HG03039 (cell line): Measurements from ENCODE around the gene TMUB1.

Experiments used
- ATAC-seq: cut with Tn5 transposase; IDR thresholded peaks from one replicate; pipeline ENCODE4 v1.9.1; 2021; ENCODE audit warnings: mild to moderate bottlenecking, moderate library complexity; ENCODE audit not compliant: unreplicated experiment

TMUB1 gene

GRCh38 chr7:151086802-151087244 is 3.5 kb upstream of the TMUB1 start:
- ATAC-seq = no peak

GRCh38 chr7:151085691-151086620 is 2.7 kb upstream of the TMUB1 start, which contains the start of gene AGAP3:
AGAP3 (plus strand) TSS chr7:151086475; CDS start chr7:151086742, 267 bp downstream.
- ATAC-seq = peak; percentile 36

GRCh38 chr7:151085329-151085690 is 2.0 kb upstream of the TMUB1 start:
- no peak for ATAC-seq

- no peak for ATAC-seq
Observed at GRCh38 chr7:151083824-151084160, 499 bp upstream of the TMUB1 start.

- ATAC-seq = no peak
Observed at GRCh38 chr7:151082141-151083070, 887 bp downstream of the TMUB1 start.

GRCh38 chr7:151081170-151082101 is 1.9 kb downstream of the TMUB1 start:
- ATAC-seq = no peak

- ATAC-seq = peak; percentile 75
Observed at GRCh38 chr7:151080522-151081169, 2.6 kb downstream of the TMUB1 start, which contains the start of gene FASTK. FASTK (minus strand) TSS chr7:151080809; CDS start chr7:151080766, 43 bp downstream.

GRCh38 chr7:151080067-151080521 is 3.2 kb downstream of the TMUB1 start:
- ATAC-seq = no peak

- no peak for ATAC-seq
Observed at GRCh38 chr7:151079199-151079910, 3.9 kb downstream of the TMUB1 start.

- ATAC-seq = no peak
Observed at GRCh38 chr7:151078233-151079040, 4.9 kb downstream of the TMUB1 start.

GRCh38 chr7:151077705-151078232 is 5.5 kb downstream of the TMUB1 start:
- no peak for ATAC-seq

GRCh38 chr7:151076863-151077704 is 6.2 kb downstream of the TMUB1 start:
- ATAC-seq = no peak

GRCh38 chr7:151075978-151076426 is 7.3 kb downstream of the TMUB1 start:
- ATAC-seq = no peak

GRCh38 chr7:151075662-151075971 is 7.7 kb downstream of the TMUB1 start:
- no peak for ATAC-seq

- no peak for ATAC-seq
Observed at GRCh38 chr7:151074817-151075661, 8.3 kb downstream of the TMUB1 start.

- no peak for ATAC-seq
Observed at GRCh38 chr7:151073990-151074389, 9.3 kb downstream of the TMUB1 start.
